ENCODE results near the gene HDAC8. TPM values are rescaled to one million over a fixed set of nuclear protein-coding genes. Genes with fewer than 3 reads are reported as not detected.

The HDAC8 gene
- total and polyA plus RNA-seq, 2 donors (not counting 1 experiment from before 2014, with no cell fraction given) = 13.3 to 41.9 TPM

DNA sequence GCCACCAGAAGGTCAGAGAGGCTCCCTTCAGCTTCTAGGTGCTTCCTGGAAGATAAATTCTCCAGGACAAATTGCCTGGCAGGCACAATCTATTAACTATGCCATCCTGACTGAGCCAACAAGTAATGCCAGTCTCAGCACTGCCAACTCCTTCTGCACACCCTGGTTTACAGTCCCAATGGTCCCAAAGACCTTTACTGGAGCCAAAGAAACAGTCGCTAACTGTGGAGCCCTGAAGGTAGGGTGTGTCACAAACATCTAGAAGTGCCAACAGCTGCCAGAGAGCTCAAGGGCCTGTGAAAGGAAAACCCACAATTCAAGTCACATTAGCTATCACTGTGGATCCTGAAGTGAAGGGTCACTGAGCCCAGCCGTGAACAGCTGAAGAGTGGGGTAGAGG, 232.0 kb downstream of the HDAC8 start:
- H3K36me3 ChIP-seq (replicated peaks in 1 of 2; ENCODE audit: control extremely low read depth in 1 of 2, control insufficient read depth in 1 of 2, extremely low read depth in 1 of 2, insufficient read depth in 2 of 2, low read length in 1 of 2) = no peaks in the 10 kb centered on the region
- H3K27me3 ChIP-seq (replicated peaks in 1 of 4; ENCODE audit: control extremely low read depth in 1 of 4, control insufficient read depth in 3 of 4, insufficient read depth in 4 of 4, low read length in 3 of 4) = no peaks in the 10 kb centered on the region
- no peak for TF ChIP-seq EZH2 (IDR thresholded peaks at IDR 0.05; ENCODE audit: borderline replicate concordance, insufficient read depth, low read depth, low read length, poor library complexity, severe bottlenecking)
- H3K27ac Mint-ChIP-seq = no peak overlapping the region
- intact Hi-C loops (cut with micrococcal nuclease) = no loop called here
- H3K9me3 Mint-ChIP-seq (ENCODE audit: insufficient read depth) = no peaks in the 10 kb centered on the region
- no peak overlapping the region for H3K9ac ChIP-seq (ENCODE audit: low read length)
- CTCF ChIA-PET = no interaction called here
- no peaks in the 10 kb centered on the region for H4K20me1 ChIP-seq (ENCODE audit: control insufficient read depth, insufficient read depth, low read length, poor library complexity, severe bottlenecking)
- WGBS (ENCODE audit: insufficient coverage) = no CpG with 5 or more reads among the region's 2 CpGs
- no peaks in the 10 kb centered on the region for H3K4me1 ChIP-seq (ENCODE audit: control insufficient read depth in 2 of 2, insufficient read depth in 2 of 2, low read length in 2 of 2)
- no peak overlapping the region for H3K4me3 ChIP-seq (ENCODE audit: control extremely low read depth in 1 of 5, extremely low read depth in 1 of 5, insufficient read depth in 1 of 5, low read depth in 2 of 5, low read length in 4 of 5)
- ATAC-seq (ENCODE audit: low read depth) (no peak), DNase-seq (no peak)
- POLR2A ChIA-PET = no interaction called here
- H3K27me3 Mint-ChIP-seq = no peaks in the 10 kb centered on the region
- H3K4me3 Mint-ChIP-seq = no peak overlapping the region
- no peak overlapping the region for H2AFZ ChIP-seq (ENCODE audit: insufficient read depth, low read depth, low read length, poor library complexity, severe bottlenecking)
- no peak overlapping the region for H3K4me2 ChIP-seq (replicated peaks; ENCODE audit: low read depth, low read length, poor library complexity, severe bottlenecking)
- H3K9me3 ChIP-seq (ENCODE audit: control extremely low read depth in 1 of 3, control insufficient read depth in 2 of 3, insufficient read depth in 1 of 3, low read length in 2 of 3) = no peaks in the 10 kb centered on the region
- no peak overlapping the region for H3K27ac ChIP-seq (ENCODE audit: low read length in 2 of 2)
- no peaks in the 10 kb centered on the region for H3K4me1 Mint-ChIP-seq
- H3K79me2 ChIP-seq (ENCODE audit: control insufficient read depth, insufficient read depth, low read length) = no peaks in the 10 kb centered on the region

DNA sequence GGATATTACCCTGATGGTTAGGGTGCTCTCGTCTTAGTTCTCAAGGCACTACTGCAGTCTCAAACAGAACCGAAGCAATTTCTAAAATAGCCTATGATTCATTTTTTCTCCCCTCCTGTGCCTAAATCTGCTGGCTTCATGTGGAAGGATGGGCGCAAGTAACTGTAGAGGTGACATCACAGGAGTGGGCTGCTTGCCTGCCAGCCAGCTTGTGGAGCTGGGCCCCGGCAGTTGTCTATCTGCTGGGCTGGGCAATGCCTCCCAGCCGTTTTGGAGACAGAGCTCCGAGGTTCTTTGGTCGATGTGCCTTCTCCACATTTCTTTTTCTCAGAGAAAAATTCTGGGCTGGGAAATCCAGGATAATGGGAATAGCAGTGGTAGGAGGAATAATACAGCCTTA, 232.6 kb downstream of the HDAC8 start:
- no peaks in the 10 kb centered on the region for H3K9me3 Mint-ChIP-seq (ENCODE audit: insufficient read depth)
- 100% methylated on average over 1 of the region's 7 CpGs for WGBS (ENCODE audit: insufficient coverage)
- no peak overlapping the region for H3K4me3 ChIP-seq (ENCODE audit: control extremely low read depth in 1 of 5, extremely low read depth in 1 of 5, insufficient read depth in 1 of 5, low read depth in 2 of 5, low read length in 4 of 5)
- CTCF ChIA-PET = no interaction called here
- H3K4me1 ChIP-seq (ENCODE audit: control insufficient read depth in 2 of 2, insufficient read depth in 2 of 2, low read length in 2 of 2) = no peaks in the 10 kb centered on the region
- DNase-seq = no peak
- H3K27me3 Mint-ChIP-seq = no peaks in the 10 kb centered on the region
- H3K36me3 ChIP-seq (replicated peaks in 1 of 2; ENCODE audit: control extremely low read depth in 1 of 2, control insufficient read depth in 1 of 2, extremely low read depth in 1 of 2, insufficient read depth in 2 of 2, low read length in 1 of 2) = no peaks in the 10 kb centered on the region
- no peaks in the 10 kb centered on the region for H3K79me2 ChIP-seq (ENCODE audit: control insufficient read depth, insufficient read depth, low read length)
- intact Hi-C loops (cut with micrococcal nuclease) = no loop called here
- H3K27ac ChIP-seq (ENCODE audit: low read length in 2 of 2) = no peak overlapping the region
- no peak overlapping the region for H3K4me2 ChIP-seq (replicated peaks; ENCODE audit: low read depth, low read length, poor library complexity, severe bottlenecking)
- H3K27ac Mint-ChIP-seq = no peak overlapping the region
- no peak overlapping the region for H2AFZ ChIP-seq (ENCODE audit: insufficient read depth, low read depth, low read length, poor library complexity, severe bottlenecking)
- no peaks in the 10 kb centered on the region for H3K9me3 ChIP-seq (ENCODE audit: control extremely low read depth in 1 of 3, control insufficient read depth in 2 of 3, insufficient read depth in 1 of 3, low read length in 2 of 3)
- no peaks in the 10 kb centered on the region for H4K20me1 ChIP-seq (ENCODE audit: control insufficient read depth, insufficient read depth, low read length, poor library complexity, severe bottlenecking)
- ATAC-seq (ENCODE audit: low read depth) = no peak
- H3K4me1 Mint-ChIP-seq = no peaks in the 10 kb centered on the region
- TF ChIP-seq, protein P1, sequence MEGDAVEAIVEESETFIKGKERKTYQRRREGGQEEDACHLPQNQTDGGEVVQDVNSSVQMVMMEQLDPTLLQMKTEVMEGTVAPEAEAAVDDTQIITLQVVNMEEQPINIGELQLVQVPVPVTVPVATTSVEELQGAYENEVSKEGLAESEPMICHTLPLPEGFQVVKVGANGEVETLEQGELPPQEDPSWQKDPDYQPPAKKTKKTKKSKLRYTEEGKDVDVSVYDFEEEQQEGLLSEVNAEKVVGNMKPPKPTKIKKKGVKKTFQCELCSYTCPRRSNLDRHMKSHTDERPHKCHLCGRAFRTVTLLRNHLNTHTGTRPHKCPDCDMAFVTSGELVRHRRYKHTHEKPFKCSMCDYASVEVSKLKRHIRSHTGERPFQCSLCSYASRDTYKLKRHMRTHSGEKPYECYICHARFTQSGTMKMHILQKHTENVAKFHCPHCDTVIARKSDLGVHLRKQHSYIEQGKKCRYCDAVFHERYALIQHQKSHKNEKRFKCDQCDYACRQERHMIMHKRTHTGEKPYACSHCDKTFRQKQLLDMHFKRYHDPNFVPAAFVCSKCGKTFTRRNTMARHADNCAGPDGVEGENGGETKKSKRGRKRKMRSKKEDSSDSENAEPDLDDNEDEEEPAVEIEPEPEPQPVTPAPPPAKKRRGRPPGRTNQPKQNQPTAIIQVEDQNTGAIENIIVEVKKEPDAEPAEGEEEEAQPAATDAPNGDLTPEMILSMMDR (IDR thresholded peaks at IDR 0.05) = no peak
- TF ChIP-seq EZH2 (IDR thresholded peaks at IDR 0.05; ENCODE audit: borderline replicate concordance, insufficient read depth, low read depth, low read length, poor library complexity, severe bottlenecking) = no peak
- no peak overlapping the region for H3K4me3 Mint-ChIP-seq
- H3K9ac ChIP-seq (ENCODE audit: low read length) = no peak overlapping the region
- POLR2A ChIA-PET = no interaction called here
- no peaks in the 10 kb centered on the region for H3K27me3 ChIP-seq (replicated peaks in 1 of 4; ENCODE audit: control extremely low read depth in 1 of 4, control insufficient read depth in 3 of 4, insufficient read depth in 4 of 4, low read length in 3 of 4)

Measured in B cell (primary cell).